ENCODE measurements around the gene ZNF789.
"Not testable (repeated sequence)": the region's sequence is repeated elsewhere in the genome, so short reads cannot be mapped to it uniquely, and the experiment has no call there.

Gene ZNF789

DNA sequence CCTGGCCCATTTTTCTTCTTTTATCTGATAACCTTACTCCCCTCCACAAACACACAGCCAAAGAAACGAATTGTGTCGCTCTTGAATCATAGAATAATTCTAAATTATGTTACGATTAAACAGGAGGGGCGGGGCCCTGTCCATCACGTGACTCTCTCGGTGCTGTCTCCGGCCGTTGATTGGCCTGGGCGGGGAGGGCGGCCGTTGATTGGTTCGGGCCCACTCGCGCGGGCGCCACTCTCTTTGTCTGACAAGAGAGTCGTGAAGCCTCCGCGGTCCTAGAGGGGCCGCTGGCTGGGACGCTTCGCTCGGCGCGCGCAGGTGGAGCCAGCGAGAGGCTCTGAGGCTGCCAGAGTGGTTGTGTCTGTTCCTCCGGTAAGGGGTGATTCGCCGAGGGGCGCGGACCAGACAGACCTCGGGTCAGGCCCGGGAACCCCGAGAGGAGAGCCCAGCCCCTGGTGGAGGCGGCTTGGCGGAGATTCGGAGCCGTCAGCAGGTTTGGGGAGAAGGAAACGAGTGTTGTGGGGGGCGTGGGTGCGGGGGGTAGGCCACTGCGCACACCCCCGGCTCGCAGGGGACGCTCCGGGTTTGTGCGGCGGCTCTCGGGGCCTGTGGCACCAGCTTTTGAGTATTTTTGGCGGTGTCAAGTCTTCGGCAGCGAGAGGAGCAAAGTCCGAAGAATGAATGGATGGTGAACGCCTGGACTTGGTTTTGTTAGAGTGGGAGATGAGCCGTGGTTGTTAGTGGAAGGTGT is at the start of gene ZNF789:
Gene ZNF789 (plus strand): TSS at position 330 of the 754 bp plus-strand sequence. CDS start 3,567 bp downstream, outside the sequence.
- DNase-seq (ENCODE audit: low spot score): peak; percentile 99

- no peak for DNase-seq (ENCODE audit: low spot score)
Observed at GRCh38 chr7:99424932-99425730, 47.6 kb upstream of the ZNF789 start.

DNA sequence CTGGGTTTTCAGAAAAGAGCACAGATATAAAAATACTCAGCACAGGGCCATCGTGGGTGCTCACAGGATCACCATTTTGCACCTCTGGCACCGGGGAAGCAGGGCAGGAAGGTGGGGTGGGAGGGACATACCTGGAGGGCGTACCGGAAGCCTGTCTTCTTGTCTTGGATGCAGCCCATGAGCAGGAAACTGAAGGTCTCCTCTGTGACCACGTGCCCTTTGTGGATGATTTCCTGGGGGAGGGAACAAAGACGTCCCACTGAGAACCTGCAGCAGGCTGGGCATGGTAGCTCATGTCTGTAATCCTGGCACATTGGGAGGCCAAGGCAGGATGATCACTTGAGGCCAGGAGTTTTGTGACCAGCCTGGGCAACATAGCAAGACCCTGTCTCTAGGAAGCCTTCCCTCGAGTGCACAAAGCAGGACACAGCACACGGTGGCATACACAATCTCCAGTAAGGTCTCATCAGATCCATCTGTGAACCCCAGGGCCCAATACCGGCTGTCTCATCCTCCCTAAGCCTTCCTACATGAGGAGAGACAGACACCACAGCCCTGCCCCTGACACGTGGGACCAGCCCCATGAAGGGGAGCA is 43.6 kb upstream of the ZNF789 start:
- no peak for DNase-seq (ENCODE audit: low spot score)

DNA sequence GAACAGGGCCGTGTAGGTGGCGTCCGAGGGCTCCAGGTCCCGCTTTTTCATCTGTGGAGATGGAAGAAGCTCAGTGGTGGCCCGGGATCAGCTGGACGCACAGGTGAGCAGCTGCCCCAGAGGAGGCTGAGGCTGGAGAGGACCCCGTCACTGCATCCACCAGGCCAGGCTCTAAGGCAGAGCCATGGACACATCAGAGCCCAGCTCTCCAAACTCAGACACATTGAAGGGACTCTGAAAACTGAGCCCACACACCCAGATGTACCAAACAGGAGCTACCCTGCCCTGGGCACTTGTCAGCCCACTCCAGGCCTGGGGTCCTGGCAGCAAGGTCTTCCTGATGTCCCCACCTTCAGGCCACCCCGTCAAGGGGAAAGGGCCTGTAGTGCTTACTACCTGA is 42.9 kb upstream of the ZNF789 start:
- no peak for DNase-seq (ENCODE audit: low spot score)

DNA sequence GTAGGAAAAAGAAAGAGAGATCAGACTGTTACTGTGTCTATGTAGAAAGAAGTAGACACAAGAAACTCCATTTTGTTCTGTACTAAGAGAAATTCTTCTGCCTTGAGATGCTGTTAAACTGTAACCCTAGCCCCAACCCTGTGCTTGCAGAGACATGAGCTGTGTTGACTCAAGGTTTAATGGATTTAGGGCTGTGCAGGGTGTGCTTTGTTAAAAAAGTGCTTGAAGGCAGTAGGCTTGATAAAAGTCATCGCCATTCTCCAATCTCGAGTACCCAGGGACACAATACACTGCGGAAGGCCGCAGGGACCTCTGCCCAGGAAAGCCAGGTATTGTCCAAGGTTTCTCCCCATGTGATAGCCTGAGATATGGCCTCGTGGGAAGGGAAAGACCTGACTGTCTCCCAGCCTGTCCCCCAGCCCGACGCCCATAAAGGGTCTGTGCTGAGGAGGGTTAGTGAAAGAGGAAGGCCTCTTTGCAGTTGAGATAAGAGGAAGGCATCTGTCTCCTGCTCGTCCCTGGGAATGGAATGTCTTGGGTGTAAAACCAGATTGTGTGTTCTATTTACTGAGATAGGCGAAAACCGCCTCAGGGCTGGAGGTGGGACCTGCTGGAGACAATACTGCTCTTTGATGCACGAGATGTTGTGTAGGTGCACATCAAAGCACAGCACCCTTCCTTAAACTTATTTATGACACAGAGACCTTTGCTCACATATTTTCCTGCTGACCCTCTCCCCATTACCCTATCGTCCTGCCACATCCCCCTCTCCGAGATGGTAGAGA is 40.7 kb upstream of the ZNF789 start:
- DNase-seq (ENCODE audit: low spot score): not testable (repeated sequence)

- no peak for DNase-seq (ENCODE audit: low spot score)
Observed at GRCh38 chr7:99433158-99433557, 39.5 kb upstream of the ZNF789 start.

DNA sequence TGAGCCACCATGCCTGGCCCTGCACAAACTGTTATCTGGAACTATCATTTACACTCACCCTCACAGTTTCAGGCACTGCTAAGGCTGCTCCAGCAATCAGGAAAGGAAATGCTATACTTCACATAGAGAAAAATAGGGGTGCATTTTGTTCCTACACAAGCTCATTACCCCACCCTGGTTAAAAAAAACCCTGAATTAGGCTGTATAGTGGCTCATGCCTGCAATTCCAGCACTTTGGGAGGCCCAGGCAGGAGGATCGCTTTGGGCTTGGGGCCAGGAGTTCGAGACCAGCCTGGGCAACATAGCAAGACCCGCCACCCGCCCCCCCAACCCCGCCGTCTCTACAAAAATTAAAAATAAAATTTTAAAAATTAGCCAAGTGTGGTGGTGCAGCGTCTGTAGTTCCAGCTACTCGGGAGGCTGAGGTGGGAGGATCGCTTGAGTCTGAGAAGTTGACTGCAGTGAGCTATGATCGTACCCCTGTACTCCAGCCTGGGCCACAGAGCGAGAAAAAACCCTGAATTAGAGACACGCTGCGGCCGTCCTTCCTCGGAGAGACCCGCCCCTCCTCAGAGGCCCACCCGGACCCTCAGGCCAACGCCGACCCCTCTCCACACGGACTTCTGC is 34.6 kb upstream of the ZNF789 start:
- no peak for DNase-seq (ENCODE audit: low spot score)

- DNase-seq (ENCODE audit: low spot score): peak; percentile 100
Observed at GRCh38 chr7:99438573-99439480, 33.9 kb upstream of the ZNF789 start, which contains the start of the genes CPSF4 and PTCD1. Gene CPSF4, plus strand, starts transcription at chr7:99438943. Its CDS starts 140 bp downstream, at chr7:99439083. Gene PTCD1, minus strand, starts transcription at chr7:99438798. Its CDS starts 3,556 bp downstream, at chr7:99435242.

- no peak for DNase-seq (ENCODE audit: low spot score)
Observed at GRCh38 chr7:99440195-99440594, 32.5 kb upstream of the ZNF789 start.

DNA sequence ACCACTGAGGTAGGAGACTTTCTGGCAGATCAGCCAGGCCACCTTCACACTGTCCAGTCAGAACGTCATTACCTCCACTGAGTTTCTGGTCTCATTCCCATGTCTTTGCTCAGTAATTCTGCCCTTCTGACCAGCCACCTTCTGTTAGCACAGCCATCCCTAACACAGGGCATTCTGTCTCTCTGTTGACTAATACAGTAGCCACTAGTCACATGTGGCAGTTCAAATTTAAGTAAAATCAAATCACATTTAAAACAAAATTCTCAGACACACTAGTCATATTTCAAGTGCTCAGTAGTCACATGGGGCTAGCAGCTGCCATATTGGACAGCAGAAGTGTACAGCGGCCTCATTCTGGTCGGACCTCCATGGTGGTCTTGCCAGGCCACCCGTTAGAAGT is 26.6 kb upstream of the ZNF789 start:
- DNase-seq (ENCODE audit: low spot score): no peak

GRCh38 chr7:99447943-99448342 is 24.7 kb upstream of the ZNF789 start:
- no peak for DNase-seq (ENCODE audit: low spot score)

- no peak for DNase-seq (ENCODE audit: low spot score)
Observed at GRCh38 chr7:99448855-99449254, 23.8 kb upstream of the ZNF789 start.

GRCh38 chr7:99449326-99449725 is 23.4 kb upstream of the ZNF789 start:
- no peak for DNase-seq (ENCODE audit: low spot score)

DNA sequence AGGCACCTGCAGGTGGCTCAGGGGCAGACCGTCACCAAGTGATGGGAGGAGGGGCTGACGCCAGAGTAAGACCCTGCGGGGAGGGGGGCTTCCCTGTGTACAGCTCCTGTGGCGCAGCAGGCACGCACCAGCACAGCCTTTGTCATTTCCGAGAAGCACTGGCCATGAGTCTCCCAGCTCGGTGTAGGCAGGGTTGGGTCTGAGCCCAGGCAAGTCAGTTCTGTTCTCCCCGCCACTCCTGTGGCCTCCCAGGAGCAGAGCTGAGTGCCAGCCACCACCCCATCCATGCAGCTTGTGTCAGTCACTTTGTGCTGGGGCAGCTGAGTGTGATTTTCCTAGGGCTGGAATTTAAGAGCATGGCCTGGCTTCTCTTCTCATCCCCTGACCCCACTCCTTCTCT is 20.8 kb upstream of the ZNF789 start:
- DNase-seq (ENCODE audit: low spot score): no peak

GRCh38 chr7:99452541-99452940 is 20.1 kb upstream of the ZNF789 start:
- no peak for DNase-seq (ENCODE audit: low spot score)

GRCh38 chr7:99453105-99453504 is 19.6 kb upstream of the ZNF789 start:
- DNase-seq (ENCODE audit: low spot score): no peak

DNA sequence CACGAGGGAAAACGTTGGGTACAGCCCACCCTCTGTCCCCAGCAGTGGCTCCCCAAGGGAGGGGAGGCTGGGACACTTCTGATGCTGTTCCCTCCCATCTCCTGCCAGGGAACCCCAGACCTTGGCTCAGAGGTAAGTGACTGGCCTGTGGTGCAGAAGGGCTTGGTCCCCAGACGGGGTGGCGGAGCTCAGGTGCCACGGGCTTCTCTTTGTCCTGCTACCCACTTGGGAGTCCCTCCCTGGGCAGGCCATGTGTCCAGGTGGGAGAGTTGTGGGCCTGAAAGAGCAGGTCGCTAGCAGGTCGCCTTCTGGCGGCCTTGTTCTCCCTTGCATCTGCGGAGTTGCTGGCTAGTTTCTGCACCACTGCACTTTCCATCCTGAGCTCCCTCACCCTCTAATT is 16.8 kb upstream of the ZNF789 start:
- DNase-seq (ENCODE audit: low spot score): no peak

- no peak for DNase-seq (ENCODE audit: low spot score)
Observed at GRCh38 chr7:99456288-99456687, 16.4 kb upstream of the ZNF789 start.

GRCh38 chr7:99457050-99457649 is 15.5 kb upstream of the ZNF789 start:
- DNase-seq (ENCODE audit: low spot score): no peak
